Activated T-helper 9 cell treated with anti-CD3 and anti-CD28 coated beads, Interleukin-2, amount 50 U/mL, for 16 hours (primary cell): ENCODE data around the gene ZNF724.

Experiments used
- DNase-seq: peaks from one replicate; pipeline ENCODE4 v3.0.0-alpha.2; 2020; ENCODE audit warnings: low read depth

The ZNF724 gene

GRCh38 chr19:23241419-23241818, 8.8 kb downstream of the ZNF724 start:
- no peak for DNase-seq

DNA sequence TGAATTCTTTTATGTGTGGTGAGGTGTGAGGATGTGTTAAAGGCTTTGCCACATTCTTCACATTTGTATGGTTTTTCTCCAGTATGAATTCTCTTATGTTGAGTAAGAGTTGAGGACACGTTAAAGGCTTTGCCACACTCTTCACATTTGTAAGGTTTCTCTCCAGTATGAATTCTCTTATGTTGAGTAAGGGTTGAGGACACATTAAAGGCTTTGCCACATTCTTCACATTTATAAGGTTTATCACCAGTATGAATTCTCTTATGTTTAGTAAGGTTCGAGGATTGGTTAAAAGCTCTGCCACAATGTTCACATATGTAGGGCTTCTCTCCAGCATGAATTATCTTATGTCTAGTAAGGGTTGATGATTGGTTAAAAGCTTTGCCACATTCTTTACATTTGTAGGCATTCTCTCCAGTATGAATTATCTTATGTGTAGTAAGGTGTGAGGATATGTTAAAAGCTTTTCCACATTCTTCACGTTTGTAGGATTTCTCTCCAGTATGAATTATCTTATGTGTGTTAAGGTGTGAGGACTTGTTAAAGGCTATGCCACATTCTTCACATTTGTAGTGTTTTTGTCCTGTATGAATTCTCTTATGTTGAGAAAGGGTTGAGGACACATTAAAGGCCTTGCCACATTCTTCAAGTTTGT, 27.1 kb downstream of the ZNF724 start:
- DNase-seq, result no peak

DNA sequence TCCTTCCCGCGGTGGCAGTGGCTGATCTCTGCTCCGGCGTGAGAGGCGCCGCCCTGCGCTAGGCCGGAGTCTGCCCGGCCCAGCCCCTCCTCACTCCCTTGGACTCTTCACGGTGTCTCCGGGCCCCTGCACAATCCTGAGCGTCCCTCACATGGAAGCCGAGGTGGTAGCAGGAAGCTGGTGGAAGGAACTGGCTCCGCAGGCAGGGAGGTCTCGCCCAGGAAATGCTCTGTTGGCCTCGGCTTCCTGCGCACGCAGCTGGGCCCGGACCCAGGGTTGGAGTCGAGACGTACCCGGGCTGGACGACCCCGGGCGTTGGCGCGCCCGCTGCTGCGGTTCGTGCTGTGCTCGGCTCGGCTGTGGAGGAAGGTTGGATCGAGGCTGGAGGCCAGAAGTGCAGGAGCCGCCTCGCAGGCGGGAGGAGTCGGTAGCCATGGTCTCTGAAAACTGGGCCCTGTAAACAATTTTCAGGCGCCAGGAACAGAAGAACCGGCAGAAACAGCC, 46.3 kb downstream of the ZNF724 start:
- DNase-seq, result no peak

DNA sequence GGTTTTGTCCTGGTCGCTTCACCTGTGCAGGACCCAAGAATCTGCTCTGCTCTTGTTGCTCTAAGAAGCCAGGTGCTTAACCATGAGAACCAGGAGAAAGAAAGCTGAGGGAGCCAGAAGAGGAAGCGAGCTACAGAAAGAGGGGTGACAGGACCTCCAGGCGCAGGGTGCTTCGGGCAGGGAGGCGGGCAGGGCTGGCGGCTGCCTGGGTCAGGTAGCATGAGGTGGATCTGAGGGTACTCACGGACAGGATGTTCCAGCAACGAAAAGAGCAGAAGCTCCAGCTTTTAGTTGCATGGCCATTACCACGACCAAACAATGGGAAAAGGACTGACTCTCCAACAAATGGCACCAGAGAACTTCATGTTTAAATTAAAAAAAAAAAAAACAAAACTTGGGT, 59.9 kb downstream of the ZNF724 start:
- DNase-seq, result no peak

- DNase-seq, result no peak
Measured at GRCh38 chr19:23183251-23183650, 66.9 kb downstream of the ZNF724 start.
